ENCODE measurements around the gene COL11A2. TPM values are rescaled to one million over a fixed set of nuclear protein-coding genes. Genes with fewer than 3 reads are reported as not detected.

Gene COL11A2
- total and polyA plus RNA-seq, 2 of the 13 experiments (the other 11 are each of a cell fraction or from before 2014, with no cell fraction given), result 0.55 TPM

DNA sequence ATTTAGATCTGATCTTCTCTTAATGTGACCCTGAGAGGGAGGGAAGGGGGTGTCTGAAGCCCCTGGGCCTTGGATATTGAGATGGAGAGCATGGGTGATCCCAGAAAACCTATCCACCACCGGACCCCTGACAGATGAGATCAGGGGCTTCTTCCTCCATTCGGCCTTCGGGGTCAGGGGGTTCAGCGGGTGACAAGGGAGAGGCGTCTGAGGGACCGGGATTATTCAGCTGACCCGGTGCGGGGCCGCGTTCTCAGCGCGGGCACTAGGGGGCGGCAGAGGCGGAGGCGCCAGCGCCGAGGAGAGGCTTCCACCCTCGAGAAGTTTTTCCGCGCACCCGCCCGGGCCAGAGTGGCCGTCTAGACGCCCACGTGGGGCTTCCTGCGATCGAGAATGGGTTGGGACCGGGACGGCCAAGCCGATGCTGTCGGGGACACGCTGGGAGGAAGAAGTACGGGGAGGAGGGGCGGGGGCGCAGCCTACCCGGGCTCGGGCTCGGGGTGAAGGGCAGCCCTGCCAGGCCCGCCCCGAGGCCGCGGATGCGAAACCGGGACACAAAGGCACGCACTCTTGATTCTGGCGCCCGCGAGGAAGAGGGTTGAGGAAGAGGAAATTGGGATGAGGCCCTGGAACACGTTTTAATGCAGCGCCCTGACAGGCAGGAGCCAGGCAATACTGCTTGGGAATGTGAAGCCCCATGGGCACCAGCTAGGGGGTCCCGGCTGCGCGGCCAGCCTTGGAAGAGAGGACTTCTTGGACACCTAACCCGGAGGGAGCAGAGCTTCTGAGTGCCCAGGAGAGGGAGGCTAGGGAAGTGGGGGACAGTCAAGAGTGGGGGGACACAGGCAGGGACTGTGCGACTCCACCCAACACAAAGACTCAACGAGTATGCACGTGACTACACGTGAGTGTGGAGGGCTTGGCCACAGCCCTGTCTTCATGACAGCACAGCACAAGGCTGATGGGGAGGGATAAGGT lies 30.6 kb downstream of the COL11A2 start (continued):
- TF ChIP-seq MAFK (conservative IDR thresholded peaks at IDR 0.05 in 1 of 2, IDR thresholded peaks at IDR 0.05 in 1 of 2; ENCODE audit: low read length in 2 of 2) (no peak), ZNF780A (CRISPR knock-in tag; IDR thresholded peaks at IDR 0.05) (no peak), ZNF451 (CRISPR knock-in tag; IDR thresholded peaks at IDR 0.05) (0 out of 2 replicates have a peak, but pooled peaks have one; percentile 32), RBM22 (optimal IDR thresholded peaks at IDR 0.05; ENCODE audit: low read length) (no peak), ZNF816 (CRISPR knock-in tag; IDR thresholded peaks at IDR 0.05; ENCODE audit: borderline replicate concordance) (no peak), KAT2B (IDR thresholded peaks at IDR 0.05; ENCODE audit: borderline replicate concordance, low read depth, low read length) (no peak), ZZZ3 (CRISPR knock-in tag; IDR thresholded peaks at IDR 0.05; ENCODE audit: borderline replicate concordance) (no peak), ZNF367 (CRISPR knock-in tag; IDR thresholded peaks at IDR 0.05; ENCODE audit: borderline replicate concordance) (no peak), REL (CRISPR knock-in tag; conservative IDR thresholded peaks at IDR 0.05) (no peak), SMYD3 (CRISPR knock-in tag; IDR thresholded peaks at IDR 0.05) (no peak), ZSCAN30 (CRISPR knock-in tag; IDR thresholded peaks at IDR 0.05) (no peak), NCOA1 (CRISPR knock-in tag; IDR thresholded peaks at IDR 0.05) (no peak), HOXA5 (CRISPR knock-in tag; IDR thresholded peaks at IDR 0.05) (no peak), MBD4 (IDR thresholded peaks at IDR 0.05; ENCODE audit: borderline replicate concordance, low read length) (no peak), ISX (CRISPR knock-in tag; conservative IDR thresholded peaks at IDR 0.05) (no peak), MTA1 (CRISPR knock-in tag; IDR thresholded peaks at IDR 0.05; ENCODE audit: borderline replicate concordance) (peak; percentile 71; the same call in 1 of the 2 replicates)
- TF ChIP-seq, protein P1, sequence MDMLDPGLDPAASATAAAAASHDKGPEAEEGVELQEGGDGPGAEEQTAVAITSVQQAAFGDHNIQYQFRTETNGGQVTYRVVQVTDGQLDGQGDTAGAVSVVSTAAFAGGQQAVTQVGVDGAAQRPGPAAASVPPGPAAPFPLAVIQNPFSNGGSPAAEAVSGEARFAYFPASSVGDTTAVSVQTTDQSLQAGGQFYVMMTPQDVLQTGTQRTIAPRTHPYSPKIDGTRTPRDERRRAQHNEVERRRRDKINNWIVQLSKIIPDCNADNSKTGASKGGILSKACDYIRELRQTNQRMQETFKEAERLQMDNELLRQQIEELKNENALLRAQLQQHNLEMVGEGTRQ (IDR thresholded peaks at IDR 0.05; ENCODE audit: low read depth, low read length), result no peak
- TF ChIP-seq, protein P1 (CRISPR knock-in tag; IDR thresholded peaks at IDR 0.05; ENCODE audit: borderline replicate concordance), result no peak
- TF ChIP-seq, protein P2, sequence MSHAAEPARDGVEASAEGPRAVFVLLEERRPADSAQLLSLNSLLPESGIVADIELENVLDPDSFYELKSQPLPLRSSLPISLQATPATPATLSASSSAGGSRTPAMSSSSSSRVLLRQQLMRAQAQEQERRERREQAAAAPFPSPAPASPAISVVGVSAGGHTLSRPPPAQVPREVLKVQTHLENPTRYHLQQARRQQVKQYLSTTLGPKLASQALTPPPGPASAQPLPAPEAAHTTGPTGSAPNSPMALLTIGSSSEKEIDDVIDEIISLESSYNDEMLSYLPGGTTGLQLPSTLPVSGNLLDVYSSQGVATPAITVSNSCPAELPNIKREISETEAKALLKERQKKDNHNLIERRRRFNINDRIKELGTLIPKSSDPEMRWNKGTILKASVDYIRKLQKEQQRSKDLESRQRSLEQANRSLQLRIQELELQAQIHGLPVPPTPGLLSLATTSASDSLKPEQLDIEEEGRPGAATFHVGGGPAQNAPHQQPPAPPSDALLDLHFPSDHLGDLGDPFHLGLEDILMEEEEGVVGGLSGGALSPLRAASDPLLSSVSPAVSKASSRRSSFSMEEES (CRISPR knock-in tag; IDR thresholded peaks at IDR 0.05), result no peak
- TF ChIP-seq, protein P3, sequence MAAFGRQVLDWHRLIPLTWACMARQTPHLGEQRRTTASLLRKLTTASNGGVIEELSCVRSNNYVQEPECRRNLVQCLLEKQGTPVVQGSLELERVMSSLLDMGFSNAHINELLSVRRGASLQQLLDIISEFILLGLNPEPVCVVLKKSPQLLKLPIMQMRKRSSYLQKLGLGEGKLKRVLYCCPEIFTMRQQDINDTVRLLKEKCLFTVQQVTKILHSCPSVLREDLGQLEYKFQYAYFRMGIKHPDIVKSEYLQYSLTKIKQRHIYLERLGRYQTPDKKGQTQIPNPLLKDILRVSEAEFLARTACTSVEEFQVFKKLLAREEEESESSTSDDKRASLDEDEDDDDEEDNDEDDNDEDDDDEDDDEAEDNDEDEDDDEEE (CRISPR knock-in tag; IDR thresholded peaks at IDR 0.05), result peak; percentile 90
- TF ChIP-seq, protein P4, sequence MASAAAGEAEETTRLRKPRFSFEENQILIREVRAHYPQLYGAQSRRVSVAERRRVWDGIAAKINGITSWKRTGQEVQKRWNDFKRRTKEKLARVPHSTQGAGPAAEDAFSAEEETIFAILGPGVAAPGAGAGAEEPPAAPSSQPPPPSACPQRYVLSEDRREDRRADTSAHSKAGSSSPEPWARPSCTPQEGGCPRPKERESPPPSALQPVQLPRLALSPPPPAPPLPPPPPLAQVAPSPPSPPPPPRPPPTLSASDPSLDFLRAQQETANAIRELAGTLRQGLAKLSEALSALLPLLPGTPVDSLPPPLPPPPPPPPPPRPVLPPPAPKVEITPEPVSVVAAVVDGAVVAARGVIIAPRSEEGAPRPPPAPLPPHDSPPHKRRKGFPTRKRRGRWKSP (CRISPR knock-in tag; IDR thresholded peaks at IDR 0.05), result no peak
- TF ChIP-seq, protein P5, sequence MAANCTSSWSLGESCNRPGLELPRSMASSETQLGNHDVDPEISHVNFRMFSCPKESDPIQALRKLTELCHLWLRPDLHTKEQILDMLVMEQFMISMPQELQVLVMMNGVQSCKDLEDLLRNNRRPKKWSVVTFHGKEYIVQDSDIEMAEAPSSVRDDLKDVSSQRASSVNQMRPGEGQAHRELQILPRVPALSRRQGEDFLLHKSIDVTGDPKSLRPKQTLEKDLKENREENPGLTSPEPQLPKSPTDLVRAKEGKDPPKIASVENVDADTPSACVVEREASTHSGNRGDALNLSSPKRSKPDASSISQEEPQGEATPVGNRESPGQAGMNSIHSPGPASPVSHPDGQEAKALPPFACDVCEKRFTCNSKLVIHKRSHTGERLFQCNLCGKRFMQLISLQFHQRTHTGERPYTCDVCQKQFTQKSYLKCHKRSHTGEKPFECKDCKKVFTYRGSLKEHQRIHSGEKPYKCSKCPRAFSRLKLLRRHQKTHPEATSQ (CRISPR knock-in tag; IDR thresholded peaks at IDR 0.05; ENCODE audit: borderline replicate concordance), result no peak
